HG03159 (cell line): ENCODE measurements around the gene ZNF780A.
"Not testable (repeated sequence)": the region's sequence is repeated elsewhere in the genome, so short reads cannot be mapped to it uniquely, and the experiment has no call there.

Experiments
- ATAC-seq: cut with Tn5 transposase; IDR thresholded peaks from one replicate; pipeline ENCODE4 v1.9.1; 2021; ENCODE audit warnings: mild to moderate bottlenecking, moderate library complexity; ENCODE audit not compliant: unreplicated experiment

ZNF780A gene

DNA sequence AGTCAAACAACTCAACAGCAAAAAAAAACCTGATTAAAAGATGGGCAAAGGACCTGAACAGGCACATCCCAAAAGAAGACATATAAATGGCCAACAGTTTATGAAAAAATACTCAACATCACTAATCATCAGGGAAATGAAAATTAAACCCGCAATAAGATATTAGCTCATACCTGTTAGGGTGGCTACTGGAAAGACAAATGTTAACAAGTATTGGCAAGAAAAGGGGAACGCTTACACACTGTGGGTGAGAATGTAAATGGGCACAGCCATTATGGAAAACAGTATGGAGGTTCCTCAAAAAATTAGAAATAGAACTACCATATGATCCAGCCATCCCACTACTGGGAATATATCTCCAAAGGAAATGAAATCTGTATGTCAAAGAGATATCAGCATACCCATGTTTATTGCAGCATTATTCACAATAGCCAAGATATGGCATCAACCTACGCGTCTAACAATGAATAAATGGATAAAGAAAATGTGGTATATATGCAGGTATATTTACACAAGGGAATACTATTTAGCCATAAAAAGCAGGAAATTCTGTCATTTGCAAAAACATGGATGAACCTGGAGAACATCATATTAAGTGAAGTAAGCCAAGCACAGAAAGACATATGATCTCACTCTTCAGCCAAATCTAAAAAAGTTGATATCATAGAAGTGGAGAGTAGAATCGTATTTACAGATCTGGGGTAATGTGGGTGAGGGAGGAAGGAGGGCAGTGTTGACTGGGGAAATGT is 2.3 kb downstream of the ZNF780A start:
- no peak for ATAC-seq

DNA sequence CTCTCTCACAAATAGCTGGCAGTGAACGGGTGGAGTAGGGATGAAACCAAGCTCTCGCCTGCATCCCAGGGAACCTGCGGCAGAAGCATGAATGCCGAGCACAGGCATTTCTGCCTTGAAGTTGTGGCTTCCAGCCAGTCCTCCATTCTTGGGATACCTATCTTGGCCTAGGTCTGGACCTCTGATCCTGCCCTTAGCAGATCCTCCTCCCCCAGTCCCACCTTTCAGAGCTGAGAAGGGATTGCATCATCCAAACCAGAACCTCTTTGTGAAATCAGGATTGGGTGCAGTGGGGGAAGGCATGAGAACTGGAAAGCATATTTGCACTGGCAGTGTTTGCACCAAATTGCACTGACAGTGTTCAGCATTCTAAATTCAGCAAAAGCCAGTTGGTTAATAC is 5.8 kb downstream of the ZNF780A start:
- no peak for ATAC-seq

DNA sequence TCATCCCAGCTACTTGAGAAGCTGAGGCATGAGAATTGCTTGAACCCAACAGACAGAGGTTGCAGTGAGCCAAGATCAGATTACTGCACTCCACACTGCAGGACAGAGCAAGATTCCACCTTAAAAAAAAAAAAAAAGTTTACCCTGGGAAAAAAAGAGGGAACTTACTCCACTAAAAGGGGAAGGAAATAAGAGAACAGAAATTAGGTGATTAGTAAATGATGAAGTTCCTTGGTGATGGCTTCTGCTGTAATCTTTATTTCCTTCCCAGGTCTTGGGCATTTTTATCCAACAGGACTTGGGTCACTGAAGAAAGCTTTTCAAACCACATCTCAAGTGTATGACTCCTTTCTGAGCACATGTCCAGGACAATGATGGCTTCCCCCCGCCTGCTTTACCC is 9.3 kb downstream of the ZNF780A start:
- no peak for ATAC-seq

DNA sequence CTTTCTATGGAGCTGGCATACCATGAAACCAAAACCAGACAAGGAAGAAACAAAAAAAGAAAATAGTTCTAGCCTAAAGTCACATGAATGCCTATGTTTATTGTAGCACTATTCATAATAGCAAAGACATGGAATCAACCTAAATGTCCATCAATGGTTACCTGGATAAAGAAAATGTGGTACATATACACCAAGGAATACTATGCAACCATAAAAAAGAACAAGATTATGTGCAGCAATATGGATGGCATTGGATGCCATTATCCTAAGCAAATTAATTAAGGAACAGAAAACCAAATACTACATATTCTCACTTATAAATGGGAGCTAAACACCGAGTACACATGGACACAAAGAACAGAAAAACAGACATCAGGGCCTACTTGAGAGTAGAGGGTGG is 10.5 kb downstream of the ZNF780A start:
- ATAC-seq, result no peak

DNA sequence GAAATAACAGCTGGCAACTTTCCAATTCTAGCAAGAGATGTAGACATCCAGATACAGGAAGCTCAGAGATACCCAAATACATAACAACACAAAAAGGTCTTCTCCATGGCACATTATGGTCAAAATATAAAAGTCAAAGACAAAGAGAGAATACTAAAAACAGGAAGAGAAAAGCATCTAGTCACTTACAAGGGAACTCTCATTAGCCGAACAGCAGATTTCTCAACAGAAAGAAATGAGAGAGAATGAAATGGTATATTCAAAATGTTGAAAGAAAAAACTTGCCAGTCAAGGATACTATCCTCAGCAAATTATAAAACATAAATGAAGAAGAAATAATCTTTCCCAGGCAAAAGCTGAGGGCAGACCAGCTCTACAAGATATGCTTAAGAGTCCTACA is 12.4 kb downstream of the ZNF780A start:
- ATAC-seq, result no peak

DNA sequence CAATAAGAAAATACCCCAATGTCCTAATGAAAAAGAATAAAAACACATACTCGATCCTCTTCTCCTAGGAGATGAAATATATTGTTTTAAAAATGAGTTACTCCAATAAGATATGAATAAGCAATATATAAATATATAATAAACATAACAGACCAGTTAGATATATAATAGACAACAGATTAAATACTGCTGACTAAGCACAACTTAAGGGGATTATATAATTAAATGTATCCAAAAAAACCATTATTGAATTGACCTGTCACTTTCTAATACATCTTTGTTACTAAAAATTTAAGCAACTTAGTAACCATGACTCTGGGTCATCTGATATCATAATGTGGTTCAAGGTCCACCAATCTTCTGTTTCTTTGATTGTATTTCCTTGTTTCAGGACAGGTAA is 20.7 kb downstream of the ZNF780A start:
- no peak for ATAC-seq

DNA sequence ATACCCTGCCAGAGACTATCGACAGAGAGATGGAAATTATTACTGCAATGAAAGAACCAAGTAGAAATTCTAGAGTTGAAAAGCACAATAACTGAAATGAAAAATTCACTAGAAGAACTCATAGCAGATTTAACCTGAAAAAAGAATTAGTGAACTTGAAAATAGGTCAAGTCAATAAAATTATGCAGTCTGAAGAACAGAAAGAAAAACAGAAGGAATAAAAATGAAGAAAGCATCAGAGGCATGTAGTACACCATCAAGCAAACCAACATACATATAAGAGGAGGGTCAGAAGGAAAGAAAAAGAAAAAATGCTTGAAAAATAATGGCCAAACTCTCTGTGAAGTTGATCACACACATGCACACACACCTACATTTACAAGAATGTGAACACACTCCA is 31.1 kb downstream of the ZNF780A start:
- ATAC-seq, result no peak

DNA sequence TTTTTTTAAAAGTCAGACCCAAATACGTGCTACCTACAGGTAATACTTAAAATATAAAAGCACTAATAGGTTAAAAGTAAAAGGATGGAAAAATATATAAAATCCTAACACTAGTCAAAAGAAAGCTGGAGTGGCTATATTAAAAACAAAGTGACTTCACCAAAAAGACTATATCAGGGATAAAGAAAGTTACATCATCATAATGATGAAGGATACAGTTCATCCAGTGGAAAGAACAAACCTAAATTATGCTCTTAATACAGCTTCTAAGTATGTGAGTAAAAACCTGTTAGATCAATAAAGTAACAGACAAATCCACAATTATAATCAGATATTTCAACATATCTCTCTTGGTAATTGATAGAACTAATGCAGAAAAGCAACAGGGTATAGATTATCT is 33.6 kb downstream of the ZNF780A start:
- no peak for ATAC-seq

DNA sequence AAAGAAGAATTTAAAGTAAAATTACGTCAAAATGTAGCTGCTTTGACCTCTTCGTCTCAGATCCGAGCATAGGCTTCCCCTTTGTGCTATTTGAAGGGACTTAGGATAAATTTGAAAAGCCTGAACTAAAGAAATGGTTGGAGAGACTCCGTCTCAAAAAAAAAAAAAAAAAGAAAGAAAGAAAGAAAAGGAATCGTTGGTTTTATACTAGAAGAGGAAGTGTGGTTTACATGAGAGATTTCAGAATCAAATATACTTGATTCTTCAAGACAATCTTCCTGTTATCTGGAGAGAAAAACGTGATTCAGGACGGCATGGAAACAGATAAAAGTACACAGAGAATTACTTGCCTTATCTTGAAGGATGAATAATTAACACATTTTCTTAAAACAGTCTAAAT is 34.2 kb downstream of the ZNF780A start:
- ATAC-seq, result no peak

DNA sequence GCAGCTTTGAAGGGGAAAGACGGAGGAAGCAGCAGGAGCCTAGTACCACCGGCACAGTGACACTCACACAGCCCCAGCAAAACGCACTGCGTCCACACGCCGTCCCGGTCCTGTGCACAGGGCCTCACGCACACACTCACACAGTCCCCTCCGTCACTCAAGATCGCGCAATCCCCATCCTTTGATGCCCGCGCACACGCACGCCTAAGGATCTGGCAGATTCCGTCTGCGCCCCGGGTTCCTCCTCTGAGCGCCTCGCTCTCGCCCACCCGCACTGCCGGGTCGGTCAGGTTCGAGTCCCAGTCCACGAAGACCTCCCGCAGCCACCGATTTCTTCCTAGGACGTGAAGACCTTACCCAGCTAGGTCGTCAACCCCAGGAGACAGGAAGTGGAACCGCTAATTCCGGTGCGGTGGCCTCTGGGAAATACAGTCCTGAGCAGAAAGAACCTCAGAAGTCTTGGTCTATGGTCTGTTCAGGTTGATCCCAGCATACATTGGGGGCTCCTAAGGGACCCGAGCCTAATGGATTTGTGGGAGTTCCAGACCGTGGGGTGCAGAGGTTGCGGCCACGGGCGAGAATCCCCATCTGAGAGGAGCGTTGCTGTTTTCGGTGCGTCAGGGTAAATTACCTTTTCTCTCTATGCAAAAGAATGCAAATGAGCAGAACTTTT is 34.8 kb downstream of the ZNF780A start, which contains the start of gene ZNF780B:
Gene ZNF780B, minus strand, starts transcription at position 400 of the 673 bp plus-strand sequence. CDS start 5,899 bp downstream, outside the sequence.
- ATAC-seq, result no peak

DNA sequence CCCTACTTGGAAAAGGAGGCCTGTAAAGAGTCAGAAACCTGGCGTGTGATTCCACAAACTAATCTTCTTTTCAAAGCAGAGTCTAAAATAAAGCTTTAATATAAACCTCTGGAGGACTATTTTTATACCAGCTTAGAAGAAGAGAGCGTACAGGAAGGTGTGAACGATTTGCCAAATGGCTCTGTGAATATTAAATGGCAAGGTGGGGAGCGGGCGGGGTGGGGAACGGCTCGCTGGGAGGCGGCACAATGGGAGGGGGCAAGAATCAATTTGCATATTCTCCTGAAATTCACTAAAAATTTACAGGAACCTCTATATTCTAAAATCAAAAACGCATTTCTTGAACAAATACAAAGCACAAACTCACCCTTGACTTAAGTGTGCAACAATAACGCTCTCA is 35.7 kb downstream of the ZNF780A start:
- ATAC-seq, result no peak

DNA sequence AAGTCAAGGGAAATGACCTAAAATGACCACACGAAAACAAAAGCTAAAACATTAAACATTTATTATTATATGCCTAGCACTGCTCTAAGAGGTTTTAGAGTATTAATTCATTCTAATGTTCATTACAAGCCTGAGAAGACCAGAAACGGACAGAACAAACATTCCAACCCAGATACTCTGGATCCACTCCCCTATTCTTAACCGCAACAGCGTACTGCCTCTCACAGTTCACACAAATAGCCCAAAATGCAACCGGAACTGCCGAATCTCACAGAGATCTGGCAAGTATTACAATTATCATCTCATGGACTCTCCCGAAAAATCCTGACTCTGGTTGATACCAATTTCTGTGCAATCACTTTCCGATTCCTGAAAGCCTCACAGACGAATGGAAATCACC is 36.1 kb downstream of the ZNF780A start:
- ATAC-seq, result no peak

DNA sequence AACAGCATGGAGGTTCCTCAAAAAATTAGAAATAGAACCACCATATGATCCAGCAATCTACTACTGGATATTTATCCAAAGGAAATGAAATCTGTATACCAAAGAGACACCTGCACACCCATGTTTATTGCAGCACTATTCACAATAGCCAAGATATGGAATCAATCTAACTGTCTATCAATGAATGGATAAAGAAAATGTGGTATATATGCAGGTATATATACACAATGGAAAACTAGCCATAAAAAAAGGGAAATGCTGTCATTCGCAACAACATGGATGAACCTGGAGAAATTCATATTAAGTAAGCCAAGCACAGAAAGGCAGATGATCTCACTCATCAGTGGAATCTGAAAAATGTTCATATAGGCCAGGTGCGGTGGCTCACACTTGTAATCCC is 37.3 kb downstream of the ZNF780A start:
- ATAC-seq, result no peak

DNA sequence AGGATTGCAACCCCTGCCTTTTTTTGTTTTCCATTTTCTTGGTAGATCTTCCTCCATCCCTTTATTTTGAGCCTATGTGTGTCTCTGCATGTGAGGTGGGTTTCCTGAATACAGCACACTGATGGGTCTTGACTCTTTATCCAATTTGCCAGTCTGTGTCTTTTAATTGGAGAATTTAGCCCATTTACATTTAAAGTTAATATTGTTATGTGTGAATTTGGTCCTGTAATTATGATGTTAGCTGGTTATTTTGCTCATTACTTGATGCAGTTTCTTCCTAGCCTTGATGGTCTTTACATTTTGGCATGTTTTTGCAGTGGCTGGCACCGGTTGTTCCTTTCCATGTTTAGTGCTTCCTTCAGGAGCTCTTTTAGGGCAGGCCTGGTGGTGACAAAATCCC is 49.0 kb downstream of the ZNF780A start:
- ATAC-seq, result not testable (repeated sequence)

DNA sequence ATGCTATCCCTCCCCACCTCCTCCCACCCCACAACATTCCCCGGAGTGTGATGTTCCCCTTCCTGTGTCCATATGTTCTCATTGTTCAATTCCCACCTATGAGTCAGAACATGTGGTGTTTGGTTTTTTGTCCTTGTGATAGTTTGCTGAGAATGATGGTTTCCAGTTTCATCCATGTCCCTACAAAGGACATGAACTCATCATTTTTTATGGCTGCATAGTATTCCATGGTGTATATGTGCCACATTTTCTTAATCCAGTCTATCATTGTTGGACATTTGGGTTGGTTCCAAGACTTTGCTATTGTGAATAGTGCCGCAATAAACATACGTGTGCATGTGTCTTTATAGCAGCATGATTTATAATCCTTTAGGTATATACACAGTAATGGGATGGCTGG is 52.7 kb downstream of the ZNF780A start:
- not testable (repeated sequence) for ATAC-seq

DNA sequence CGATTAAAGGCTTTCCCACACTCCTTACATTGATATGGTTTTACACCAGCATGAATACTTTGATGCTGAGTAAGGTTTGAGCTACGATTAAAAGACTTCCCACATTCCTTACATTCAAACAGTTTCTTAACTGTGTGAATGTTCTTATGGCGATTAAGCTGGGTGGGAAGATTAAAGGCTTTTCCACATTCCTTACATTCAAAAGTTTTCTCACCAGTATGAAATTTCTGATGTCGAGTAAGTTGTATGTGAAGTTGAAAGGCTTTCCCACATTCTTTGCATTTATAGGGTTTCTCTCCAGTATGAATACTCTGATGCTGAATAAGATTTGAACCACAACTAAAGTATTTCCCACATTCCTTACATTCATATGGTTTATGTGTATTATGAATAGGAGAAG is 54.7 kb downstream of the ZNF780A start:
- ATAC-seq, result no peak

DNA sequence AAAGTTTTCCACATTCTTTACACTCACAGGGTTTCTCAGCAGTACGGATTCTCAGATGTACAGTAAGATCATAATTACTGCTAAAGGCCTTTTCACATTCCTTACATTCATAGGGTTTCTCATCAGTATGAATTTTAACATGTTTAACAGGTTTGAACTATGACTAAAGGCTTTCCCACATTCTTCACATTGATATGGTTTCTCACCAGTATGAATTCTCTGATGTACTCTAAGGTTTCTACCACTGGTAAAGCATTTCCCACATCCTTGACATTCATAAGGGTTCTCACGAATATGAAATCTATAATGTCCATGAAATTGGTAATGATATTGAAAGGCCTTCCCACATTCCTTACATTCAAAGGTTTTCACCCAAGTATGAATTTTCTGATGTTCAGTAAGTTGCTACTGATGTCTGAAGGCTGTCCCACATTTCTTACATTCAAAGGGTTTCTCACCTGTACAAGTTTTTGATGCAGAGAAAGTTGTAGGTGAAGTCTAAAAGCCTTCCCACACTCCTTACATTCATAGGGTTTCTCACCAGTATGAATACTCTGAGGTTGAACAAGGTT is 56.7 kb downstream of the ZNF780A start:
- ATAC-seq, result no peak

DNA sequence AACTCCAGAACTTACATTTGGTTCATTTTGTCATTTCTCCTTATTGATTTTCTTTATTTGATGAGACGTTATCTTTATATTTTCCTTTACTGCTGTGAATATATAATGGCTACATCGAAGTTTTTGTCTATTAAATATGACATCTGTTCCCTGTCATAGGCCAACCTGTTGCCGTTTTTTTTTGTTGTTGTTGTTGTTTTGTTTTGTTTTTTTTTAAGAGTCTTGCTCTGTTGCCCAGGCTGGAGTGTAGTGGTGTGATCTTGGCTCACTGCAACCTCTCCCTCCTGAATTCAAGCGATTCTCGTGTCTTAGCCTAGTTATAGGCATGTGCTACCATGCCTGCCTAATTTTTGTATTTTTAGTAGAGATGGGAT is 64.2 kb downstream of the ZNF780A start:
- ATAC-seq, result no peak

DNA sequence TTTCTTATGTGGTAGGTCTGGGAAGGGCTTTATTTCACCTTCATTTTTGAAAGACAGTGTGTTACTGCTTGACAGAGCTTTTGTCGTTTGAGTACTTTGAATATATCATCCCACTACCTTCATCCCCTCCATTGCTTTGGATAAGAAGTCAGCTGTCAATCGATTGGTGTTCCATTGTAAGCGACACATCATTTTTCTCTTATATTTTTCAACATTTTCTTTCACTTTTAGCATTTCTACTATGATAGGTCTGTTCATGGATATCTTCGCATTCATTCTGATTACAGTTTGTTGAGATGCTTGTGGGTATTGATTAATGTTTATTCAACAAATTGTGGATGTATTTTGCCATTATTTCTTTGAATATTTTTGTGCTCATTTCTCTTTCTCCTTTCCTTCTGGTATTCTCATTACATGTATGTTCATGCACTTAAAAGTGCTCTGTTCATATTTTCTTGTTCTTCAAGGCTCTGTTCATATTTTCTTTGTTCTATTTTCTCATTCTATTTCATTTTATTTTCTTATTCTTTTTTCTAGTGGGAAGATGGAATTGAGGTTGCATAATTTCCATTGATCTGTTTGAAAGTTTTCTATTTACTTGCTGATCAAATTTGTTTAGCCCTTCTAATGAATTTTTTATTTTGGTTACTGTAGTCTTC is 64.7 kb downstream of the ZNF780A start:
- ATAC-seq, result no peak

DNA sequence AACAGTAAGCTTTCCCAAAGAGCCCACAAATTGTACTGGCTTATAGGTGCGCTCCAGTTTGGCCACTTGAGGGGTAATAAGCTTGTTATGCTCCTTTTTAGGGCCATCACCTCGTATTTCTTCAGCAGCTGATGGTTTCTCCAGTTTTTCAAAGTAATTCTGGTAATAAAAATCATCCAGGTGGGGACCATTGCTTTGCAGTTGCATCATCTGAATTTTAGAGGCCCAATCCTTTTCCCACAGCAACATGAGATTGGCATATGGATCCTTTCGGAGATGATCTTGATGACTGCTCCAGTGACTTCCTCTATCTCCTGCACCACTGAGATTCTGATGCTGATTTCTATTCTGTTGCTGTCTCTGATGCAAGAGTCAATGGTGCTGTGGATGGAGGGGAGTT is 66.8 kb downstream of the ZNF780A start:
- no peak for ATAC-seq
